PC-9 (cell line): ENCODE data around the gene PITRM1. TPM values are rescaled to one million over a fixed set of nuclear protein-coding genes. Genes with fewer than 3 reads are reported as not detected.

Experiments
- BruUV-seq: library from RNA; stranded (reverse); fragments of 400-500 nt; replicated peaks from 2 replicates; lab custom pipeline; 2021; lab: Mats Ljungman, UMichigan
- CTCF ChIA-PET: fragments of 300-600 bp; sonication (Branson Sonifier 250); formaldehyde crosslinking; loops from one replicate; lab custom pipeline; 2022; ENCODE audit warnings: antibody characterized with exemption; lab: Charles Lee
- POLR2A ChIA-PET: fragments of 300-600 bp; sonication (Branson Sonifier 250); formaldehyde crosslinking; loops from one replicate; lab custom pipeline; 2022; ENCODE audit warnings: antibody characterized with exemption; ENCODE audit not compliant: unreplicated experiment; lab: Charles Lee
- DNase-seq, 2 experiments: peaks; one replicate each; pipeline versions ENCODE4 v3.0.0 to v3.0.0-alpha.2; 2015 to 2022; ENCODE audit warnings: mixed read lengths in 1 of 2
- H2AFZ ChIP-seq: fragments of 200-600 bp; sonication (generic); 2 replicates; pipeline ENCODE4 v1.8.1; 2017; ENCODE audit warnings: antibody characterized with exemption
- H3F3A ChIP-seq: fragments of 200-600 bp; sonication (generic); 2 replicates; pipeline ENCODE4 v1.8.1; 2017; ENCODE audit warnings: antibody characterized with exemption, mild to moderate bottlenecking, low read depth; ENCODE audit not compliant: insufficient read depth
- H3K27ac ChIP-seq: fragments of 200-600 bp; sonication (generic); 2 replicates; pipeline ENCODE4 v1.6.1; 2016; ENCODE audit warnings: mixed run types
- H3K27me3 ChIP-seq: fragments of 200-600 bp; sonication (generic); 2 replicates; pipeline ENCODE4 v1.6.1; 2016; ENCODE audit warnings: low read depth, mixed run types; ENCODE audit not compliant: insufficient read depth
- H3K36me3 ChIP-seq: fragments of 200-600 bp; sonication (generic); 2 replicates; pipeline ENCODE4 v1.6.1; 2016; ENCODE audit warnings: low read depth, mixed run types
- H3K4me1 ChIP-seq: fragments of 200-600 bp; sonication (generic); replicated peaks from 2 replicates; pipeline ENCODE4 v1.6.1; 2016; ENCODE audit warnings: mixed run types; ENCODE audit not compliant: insufficient read depth
- H3K4me2 ChIP-seq: fragments of 200-600 bp; sonication (generic); 2 replicates; pipeline ENCODE4 v1.6.1; 2017; ENCODE audit warnings: mixed run types
- H3K4me3 ChIP-seq: fragments of 200-600 bp; sonication (generic); 2 replicates; pipeline ENCODE4 v1.6.1; 2016; ENCODE audit warnings: mixed run types
- H3K79me2 ChIP-seq: fragments of 200-600 bp; sonication (generic); 2 replicates; pipeline ENCODE4 v1.6.1; 2017; ENCODE audit warnings: low read depth, mixed run types
- H3K9me2 ChIP-seq: fragments of 200-600 bp; sonication (generic); 2 replicates; pipeline ENCODE4 v1.8.1; 2017; ENCODE audit warnings: mild to moderate bottlenecking; ENCODE audit not compliant: insufficient read depth
- H3K9me3 ChIP-seq: fragments of 200-600 bp; sonication (generic); 2 replicates; pipeline ENCODE4 v1.8.1; 2016; ENCODE audit warnings: low read depth; ENCODE audit not compliant: insufficient read depth
- H4K20me1 ChIP-seq: fragments of 200-600 bp; sonication (generic); 2 replicates; pipeline ENCODE4 v1.8.1; 2017; ENCODE audit not compliant: insufficient read depth
- CTCF ChIP-seq: fragments of 200-600 bp; sonication (generic); conservative IDR thresholded peaks from 2 replicates; pipeline ENCODE4 v1.6.1; 2017; ENCODE audit warnings: mixed run types, antibody characterized with exemption, mild to moderate bottlenecking, moderate library complexity
- EZH2 ChIP-seq: fragments of 200-600 bp; sonication (generic); IDR thresholded peaks from 2 replicates; pipeline ENCODE4 v1.8.0; 2017; ENCODE audit warnings: antibody characterized with exemption, low read depth
- intact Hi-C: fragments of 100-400 bp; cut with micrococcal nuclease; formaldehyde crosslinking; loops from one replicate; pipeline ENCODE4 v1.10.0; 2022; ENCODE audit not compliant: unreplicated experiment
- total RNA-seq: library from RNA; stranded (reverse); gene quantifications from 2 replicates; pipeline ENCODE4 v1.2.3, GENCODE V29; 2021

The PITRM1 gene
- total RNA-seq, 1 experiment from 2014 or later: 124 TPM

- H3K79me2 ChIP-seq: no peaks in the 10 kb centered on the region
- ChIA-PET POLR2A (no interaction called here), CTCF (interaction anchor here (1.1 kb wide), 1 partner anchor 44 kb away, joined by 3 read pairs; no protein-coding TSS in a partner anchor)
- H4K20me1 ChIP-seq: no peaks in the 10 kb centered on the region
- no peaks in the 10 kb centered on the region for H3K27me3 ChIP-seq
- no peak overlapping the region for H3K4me3 ChIP-seq
- H3K9me2 ChIP-seq: no peaks in the 10 kb centered on the region
- intact Hi-C loops: no loop called here
- TF ChIP-seq EZH2 (no peak), CTCF (no peak)
- H3K4me2 ChIP-seq: no peak overlapping the region
- no peak overlapping the region for H2AFZ ChIP-seq
- H3F3A ChIP-seq: no peaks in the 10 kb centered on the region
- no peak overlapping the region for H3K27ac ChIP-seq
- no peaks in the 10 kb centered on the region for H3K4me1 ChIP-seq
- H3K36me3 ChIP-seq: no peaks in the 10 kb centered on the region
- H3K9me3 ChIP-seq: no peaks in the 10 kb centered on the region
- no peak for DNase-seq
- BruUV-seq: no TSS peak
Observed at GRCh38 chr10:3124412-3125175, 48.0 kb downstream of the PITRM1 start.

- Histone ChIP-seq H3F3A (no peaks in the 10 kb centered on the region), H3K4me1 (no peaks in the 10 kb centered on the region), H3K4me3 (no peak overlapping the region), H3K27ac (no peak overlapping the region), H3K36me3 (0 out of 2 replicates have a peak, but pooled peaks cover under 1% of the 10 kb centered on the region), H3K27me3 (no peaks in the 10 kb centered on the region), H4K20me1 (no peaks in the 10 kb centered on the region), H3K9me2 (no peaks in the 10 kb centered on the region), H2AFZ (no peak overlapping the region), H3K79me2 (no peaks in the 10 kb centered on the region), H3K4me2 (no peak overlapping the region), H3K9me3 (no peaks in the 10 kb centered on the region)
- no peak for DNase-seq
- ChIA-PET POLR2A (interaction anchor here (0.5 kb wide), 1 partner anchor 66 kb away, joined by 4 read pairs; no protein-coding TSS in a partner anchor), CTCF (interaction anchor here (1.1 kb wide), 1 partner anchor 45 kb away, joined by 3 read pairs; no protein-coding TSS in a partner anchor)
- intact Hi-C loops: no loop called here
- TF ChIP-seq CTCF (no peak), EZH2 (no peak)
- no TSS peak for BruUV-seq
Observed at GRCh38 chr10:3123571-3124411, 48.8 kb downstream of the PITRM1 start.

- DNase-seq: peak in 1 of 2 experiments; percentile 54
- ChIA-PET POLR2A (no interaction called here), CTCF (no interaction called here)
- H3F3A ChIP-seq: no peaks in the 10 kb centered on the region
- H3K9me2 ChIP-seq: no peaks in the 10 kb centered on the region
- no peak overlapping the region for H3K4me2 ChIP-seq
- BruUV-seq: no TSS peak
- no peaks in the 10 kb centered on the region for H3K4me1 ChIP-seq
- H3K79me2 ChIP-seq: no peaks in the 10 kb centered on the region
- H3K9me3 ChIP-seq: no peaks in the 10 kb centered on the region
- H3K27me3 ChIP-seq: no peaks in the 10 kb centered on the region
- intact Hi-C loops: no loop called here
- H3K27ac ChIP-seq: no peak overlapping the region
- no peaks in the 10 kb centered on the region for H4K20me1 ChIP-seq
- no peak overlapping the region for H3K4me3 ChIP-seq
- TF ChIP-seq EZH2: no peak
- TF ChIP-seq CTCF: no peak
- H2AFZ ChIP-seq: no peak overlapping the region
- H3K36me3 ChIP-seq: 0 out of 2 replicates have a peak, but pooled peaks cover 4% of the 10 kb centered on the region
Observed at GRCh38 chr10:3122486-3123205, 49.9 kb downstream of the PITRM1 start.
